Sigmoid colon (tissue), 7 donors: ENCODE data around the gene SIN3B. TPM values are rescaled to one million over a fixed set of nuclear protein-coding genes. Genes with fewer than 3 reads are reported as not detected.

Experiments used
- DNase-seq: peaks from one replicate; pipeline ENCODE4 v3.0.0-alpha.2; 2019
- H3K27ac ChIP-seq, 4 donors: fragments of 200-600 bp; sonication (generic); one replicate each; pipeline ENCODE4 v1.5.1; 2016 to 2019; ENCODE audit warnings: mild to moderate bottlenecking in 1 of 4
- H3K27me3 ChIP-seq, 3 donors: fragments of 200-600 bp; sonication (generic); one replicate each; pipeline ENCODE4 v1.5.1; 2019; ENCODE audit warnings: mild to moderate bottlenecking in 1 of 3
- H3K36me3 ChIP-seq, 4 donors: fragments of 200-600 bp; sonication (generic); one replicate each; pipeline ENCODE4 v1.5.1; 2016 to 2019
- H3K4me1 ChIP-seq, 4 donors: fragments of 200-600 bp; sonication (generic); one replicate each; pipeline ENCODE4 v1.5.1; 2017 to 2019
- H3K4me3 ChIP-seq, 4 donors: fragments of 200-600 bp; sonication (generic); one replicate each; pipeline ENCODE4 v1.5.1; 2017 to 2019; ENCODE audit warnings: mild to moderate bottlenecking in 2 of 4, moderate library complexity in 1 of 4
- H3K9me3 ChIP-seq, 4 donors: fragments of 200-600 bp in 3 of 4; sonication (generic) in 3 of 4; one replicate each; pipeline versions ENCODE4 v1.5.1 to v1.6.1; 2013 to 2019
- EP300 ChIP-seq, 4 donors: sonication (generic); formaldehyde crosslinking; IDR thresholded peaks; one replicate each; pipeline ENCODE4 v1.6.1; 2017; ENCODE audit warnings: antibody characterized with exemption in 4 of 4
- POLR2A ChIP-seq, 2 donors: fragments of 450-650 bp; IDR thresholded peaks; one replicate each; pipeline ENCODE4 v1.6.1; 2016; ENCODE audit warnings: antibody characterized with exemption in 2 of 2, mild to moderate bottlenecking in 2 of 2, moderate library complexity in 2 of 2
- POLR2AphosphoS5 ChIP-seq, 4 donors: sonication (generic); formaldehyde crosslinking; IDR thresholded peaks; one replicate each; pipeline ENCODE4 v1.6.1; 2017; ENCODE audit warnings: antibody characterized with exemption in 4 of 4
- WGBS, 2 donors: extraction: QIAGEN DNeasy Blood & Tissue Kit; methylation state at CpG; one replicate each; pipeline ENCODE4 v1.1.7; 2013; 5-methylcytosine and 5-hydroxymethylcytosine counted together
- intact Hi-C: fragments of 100-400 bp; cut with DNase I; formaldehyde crosslinking; loops from one replicate; pipeline ENCODE4 v1.15.1; 2023
- polyA plus RNA-seq, 3 donors: library from polyadenylated mRNA; stranded (reverse); fragments of 200-250 nt; gene quantifications; one replicate each; pipeline ENCODE4 v1.2.3, GENCODE V29; 2013
- total RNA-seq, 4 donors: library from RNA; depleted of rRNA; stranded (reverse); fragments of >200 nt; gene quantifications; one replicate each; pipeline ENCODE4 v1.1.0, GENCODE V29; 2016
- TF ChIP-seq, protein P1 (sequence below), 4 experiments: fragments of 450-650 bp in 3 of 4; fragments of 200-600 bp in 1 of 4; IDR thresholded peaks; one replicate each; pipeline ENCODE4 v1.5.1; 2016 to 2019; ENCODE audit warnings: antibody characterized with exemption in 4 of 4, mild to moderate bottlenecking in 3 of 4, moderate library complexity in 2 of 4
- donor health status: healthy with polysubstance abuse.
- donor health status: Bipolar disorder and iron deficiency.
- donor health status: healthy.

SIN3B gene
- total and polyA plus RNA-seq, 7 donors = 5.1 to 67.3 (median 24.7) TPM

DNA sequence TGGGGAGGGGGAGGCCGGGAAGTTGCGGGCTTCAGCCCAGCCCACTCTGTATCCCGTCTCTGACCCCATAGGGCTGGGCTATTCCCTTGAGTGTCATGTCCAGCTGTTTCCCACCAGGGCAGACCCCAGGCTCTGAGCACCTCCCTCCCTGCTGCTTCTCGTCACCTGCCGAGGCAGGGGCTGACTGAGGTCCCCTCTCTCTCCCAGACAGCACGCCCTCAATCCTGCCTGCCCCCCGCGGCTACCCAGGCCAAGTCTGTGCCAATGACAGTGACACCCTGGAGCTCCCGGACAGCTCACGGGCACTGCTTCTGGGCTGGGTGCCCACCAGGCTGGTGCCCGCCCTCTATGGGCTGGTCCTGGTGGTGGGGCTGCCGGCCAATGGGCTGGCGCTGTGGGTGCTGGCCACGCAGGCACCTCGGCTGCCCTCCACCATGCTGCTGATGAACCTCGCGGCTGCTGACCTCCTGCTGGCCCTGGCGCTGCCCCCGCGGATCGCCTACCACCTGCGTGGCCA lies 60.2 kb downstream of the SIN3B start:
- intact Hi-C loops = no loop called here
- H3K36me3 ChIP-seq = no peaks in the 10 kb centered on the region
- H3K27me3 ChIP-seq = peaks cover 0 to 33% (median 10%) of the 10 kb centered on the region in 3 donors
- H3K4me1 ChIP-seq = peaks cover 0 to 8% (median 4%) of the 10 kb centered on the region in 4 donors
- peak overlapping the region in 2 of 4 donors; percentile 26 to 41 for H3K27ac ChIP-seq
- H3K4me3 ChIP-seq = peak overlapping the region in 1 of 4 donors; percentile 19
- no peaks in the 10 kb centered on the region for H3K9me3 ChIP-seq
- WGBS, 2 donors = 66 to 74% methylated on average over 22 of the region's 22 CpGs
- DNase-seq = peak; percentile 61
- TF ChIP-seq POLR2AphosphoS5 (IDR thresholded peaks at IDR 0.05) (no peak), EP300 (IDR thresholded peaks at IDR 0.05) (no peak), POLR2A (IDR thresholded peaks at IDR 0.05) (no peak)
- TF ChIP-seq, protein P1, sequence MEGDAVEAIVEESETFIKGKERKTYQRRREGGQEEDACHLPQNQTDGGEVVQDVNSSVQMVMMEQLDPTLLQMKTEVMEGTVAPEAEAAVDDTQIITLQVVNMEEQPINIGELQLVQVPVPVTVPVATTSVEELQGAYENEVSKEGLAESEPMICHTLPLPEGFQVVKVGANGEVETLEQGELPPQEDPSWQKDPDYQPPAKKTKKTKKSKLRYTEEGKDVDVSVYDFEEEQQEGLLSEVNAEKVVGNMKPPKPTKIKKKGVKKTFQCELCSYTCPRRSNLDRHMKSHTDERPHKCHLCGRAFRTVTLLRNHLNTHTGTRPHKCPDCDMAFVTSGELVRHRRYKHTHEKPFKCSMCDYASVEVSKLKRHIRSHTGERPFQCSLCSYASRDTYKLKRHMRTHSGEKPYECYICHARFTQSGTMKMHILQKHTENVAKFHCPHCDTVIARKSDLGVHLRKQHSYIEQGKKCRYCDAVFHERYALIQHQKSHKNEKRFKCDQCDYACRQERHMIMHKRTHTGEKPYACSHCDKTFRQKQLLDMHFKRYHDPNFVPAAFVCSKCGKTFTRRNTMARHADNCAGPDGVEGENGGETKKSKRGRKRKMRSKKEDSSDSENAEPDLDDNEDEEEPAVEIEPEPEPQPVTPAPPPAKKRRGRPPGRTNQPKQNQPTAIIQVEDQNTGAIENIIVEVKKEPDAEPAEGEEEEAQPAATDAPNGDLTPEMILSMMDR (IDR thresholded peaks at IDR 0.05) = no peak

DNA sequence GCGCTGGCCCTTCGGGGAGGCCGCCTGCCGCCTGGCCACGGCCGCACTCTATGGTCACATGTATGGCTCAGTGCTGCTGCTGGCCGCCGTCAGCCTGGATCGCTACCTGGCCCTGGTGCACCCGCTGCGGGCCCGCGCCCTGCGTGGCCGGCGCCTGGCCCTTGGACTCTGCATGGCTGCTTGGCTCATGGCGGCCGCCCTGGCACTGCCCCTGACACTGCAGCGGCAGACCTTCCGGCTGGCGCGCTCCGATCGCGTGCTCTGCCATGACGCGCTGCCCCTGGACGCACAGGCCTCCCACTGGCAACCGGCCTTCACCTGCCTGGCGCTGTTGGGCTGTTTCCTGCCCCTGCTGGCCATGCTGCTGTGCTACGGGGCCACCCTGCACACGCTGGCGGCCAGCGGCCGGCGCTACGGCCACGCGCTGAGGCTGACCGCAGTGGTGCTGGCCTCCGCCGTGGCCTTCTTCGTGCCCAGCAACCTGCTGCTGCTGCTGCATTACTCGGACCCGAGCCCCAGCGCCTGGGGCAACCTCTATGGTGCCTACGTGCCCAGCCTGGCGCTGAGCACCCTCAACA lies 60.8 kb downstream of the SIN3B start:
- peak; percentile 50 for DNase-seq
- 94 to 95% methylated on average over 48 of the region's 48 CpGs for WGBS, 2 donors
- H3K4me1 ChIP-seq = peaks cover 0 to 8% (median 4%) of the 10 kb centered on the region in 4 donors
- H3K36me3 ChIP-seq = no peaks in the 10 kb centered on the region
- no peaks in the 10 kb centered on the region for H3K9me3 ChIP-seq
- peak overlapping the region in 1 of 4 donors; percentile 19 for H3K4me3 ChIP-seq
- intact Hi-C loops = no loop called here
- H3K27ac ChIP-seq = no peak overlapping the region
- no peak for TF ChIP-seq POLR2AphosphoS5 (IDR thresholded peaks at IDR 0.05)
- TF ChIP-seq, protein P1 (IDR thresholded peaks at IDR 0.05) = no peak
- no peak for TF ChIP-seq POLR2A (IDR thresholded peaks at IDR 0.05)
- TF ChIP-seq EP300 (IDR thresholded peaks at IDR 0.05) = no peak
- peaks cover 0 to 30% (median 10%) of the 10 kb centered on the region in 3 donors for H3K27me3 ChIP-seq

DNA sequence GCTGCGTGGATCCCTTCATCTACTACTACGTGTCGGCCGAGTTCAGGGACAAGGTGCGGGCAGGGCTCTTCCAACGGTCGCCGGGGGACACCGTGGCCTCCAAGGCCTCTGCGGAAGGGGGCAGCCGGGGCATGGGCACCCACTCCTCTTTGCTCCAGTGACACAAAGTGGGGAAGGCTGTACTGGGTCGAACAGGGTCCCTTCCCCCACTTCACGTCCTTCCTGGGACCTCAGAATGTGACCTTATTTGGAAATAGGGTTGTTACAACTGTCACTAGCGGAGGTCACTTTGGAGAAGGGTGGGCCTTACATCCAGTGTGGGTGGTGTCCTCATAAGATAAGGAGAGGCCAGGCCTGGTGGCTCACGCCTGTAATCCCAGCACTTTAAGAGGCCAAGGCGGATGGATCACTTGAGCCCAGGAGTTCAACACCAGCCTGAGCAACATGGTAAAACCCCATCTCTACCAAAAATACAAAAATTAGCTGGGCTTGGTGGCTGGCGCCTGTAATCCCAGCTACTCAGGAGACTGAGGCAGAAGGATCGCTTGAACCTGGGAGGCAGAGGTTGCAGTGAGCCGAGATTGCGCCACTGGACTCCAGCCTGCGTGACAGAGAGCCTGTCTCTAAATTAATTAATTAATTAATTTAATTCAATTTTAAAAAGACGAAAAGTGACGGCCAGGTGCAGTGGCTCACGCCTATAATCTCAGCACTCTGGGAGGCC lies 61.4 kb downstream of the SIN3B start:
- Histone ChIP-seq H3K4me1 (peaks cover 0 to 9% (median 4%) of the 10 kb centered on the region in 4 donors), H3K27me3 (peaks cover 2 to 28% (median 10%) of the 10 kb centered on the region in 3 donors), H3K27ac (no peak overlapping the region), H3K9me3 (no peaks in the 10 kb centered on the region), H3K36me3 (no peaks in the 10 kb centered on the region), H3K4me3 (no peak overlapping the region)
- intact Hi-C loops = no loop called here
- TF ChIP-seq EP300 (IDR thresholded peaks at IDR 0.05) (no peak), POLR2A (IDR thresholded peaks at IDR 0.05) (no peak), POLR2AphosphoS5 (IDR thresholded peaks at IDR 0.05) (no peak)
- TF ChIP-seq, protein P1 (IDR thresholded peaks at IDR 0.05) = no peak
- DNase-seq = peak; percentile 48
- 86 to 88% methylated on average over 24 of the region's 24 CpGs for WGBS, 2 donors

DNA sequence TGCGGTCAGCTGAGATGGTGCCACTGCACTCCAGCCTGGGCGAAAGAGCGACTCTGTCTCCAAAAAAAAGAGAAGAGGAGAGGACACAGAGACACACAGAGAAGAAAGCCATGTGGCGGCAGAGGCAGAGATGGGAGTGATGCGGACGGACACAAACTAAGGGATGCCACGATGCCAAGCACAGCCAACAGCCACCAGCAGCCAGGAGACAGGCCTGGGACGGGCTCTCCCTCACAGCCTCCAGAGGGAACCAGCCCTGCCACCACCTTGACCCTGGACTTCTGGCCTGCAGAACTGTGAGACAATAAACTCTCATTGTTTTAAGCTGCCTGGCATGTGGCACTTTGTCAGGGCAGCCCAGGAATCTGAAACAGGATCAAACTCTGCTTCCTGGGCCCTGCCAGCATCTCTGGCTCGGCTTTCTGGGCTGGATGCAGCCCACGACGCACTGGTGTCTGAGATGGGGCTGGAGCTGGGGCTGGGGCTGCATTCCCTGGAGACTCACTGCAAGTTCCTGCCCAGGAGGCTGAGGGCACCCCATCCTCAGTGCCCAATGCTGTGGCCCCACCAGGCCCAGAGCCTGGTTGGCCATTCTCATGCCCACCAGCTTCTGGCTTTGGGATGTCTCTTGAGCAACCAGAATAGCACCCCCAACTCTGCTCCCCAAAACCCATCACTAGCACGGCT lies 62.6 kb downstream of the SIN3B start:
- WGBS, 2 donors = 88 to 91% methylated on average over 12 of the region's 12 CpGs
- TF ChIP-seq, protein P1 (IDR thresholded peaks at IDR 0.05) = no peak
- TF ChIP-seq EP300 (IDR thresholded peaks at IDR 0.05) (no peak), POLR2AphosphoS5 (IDR thresholded peaks at IDR 0.05) (no peak), POLR2A (IDR thresholded peaks at IDR 0.05) (no peak)
- intact Hi-C loops = no loop called here

More for the DNA sequence above, 62.6 kb downstream of the SIN3B start:
- Histone ChIP-seq H3K4me1 (peaks cover 0 to 21% (median 14%) of the 10 kb centered on the region in 4 donors), H3K27ac (no peak overlapping the region), H3K27me3 (peaks cover 10 to 38% (median 18%) of the 10 kb centered on the region in 3 donors), H3K4me3 (no peak overlapping the region), H3K36me3 (no peaks in the 10 kb centered on the region), H3K9me3 (no peaks in the 10 kb centered on the region)
- DNase-seq = no peak
